ENCODE measurements around the gene KIFAP3.

KIFAP3 gene

GRCh38 chr1:169974067-169974466 is 100.4 kb downstream of the KIFAP3 start:
- DNase-seq: no peak

GRCh38 chr1:169970114-169970513 is 104.4 kb downstream of the KIFAP3 start:
- no peak for DNase-seq

- DNase-seq: no peak
These were observed 106.3 kb downstream of the KIFAP3 start for GRCh38 chr1:169968174-169968573.

- DNase-seq: no peak
These were observed 110.3 kb downstream of the KIFAP3 start for GRCh38 chr1:169964206-169964605.

- no peak for DNase-seq
These were observed 114.8 kb downstream of the KIFAP3 start for GRCh38 chr1:169959686-169960085.

GRCh38 chr1:169958987-169959386 is 115.5 kb downstream of the KIFAP3 start:
- DNase-seq: no peak

- DNase-seq: no peak
These were observed 116.6 kb downstream of the KIFAP3 start for GRCh38 chr1:169957884-169958283.

GRCh38 chr1:169951108-169951507 is 123.4 kb downstream of the KIFAP3 start:
- no peak for DNase-seq

GRCh38 chr1:169949139-169949538 is 125.4 kb downstream of the KIFAP3 start:
- DNase-seq: peak in 2 of 4 experiments; percentile 6 to 9

- no peak for DNase-seq
These were observed 128.3 kb downstream of the KIFAP3 start for GRCh38 chr1:169946206-169946605.

GRCh38 chr1:169945181-169945580 is 129.3 kb downstream of the KIFAP3 start:
- DNase-seq: no peak

- no peak for DNase-seq
These were observed 129.9 kb downstream of the KIFAP3 start for GRCh38 chr1:169944621-169945020.

- no peak for DNase-seq
These were observed 130.4 kb downstream of the KIFAP3 start for GRCh38 chr1:169943963-169944526.

- DNase-seq: no peak
These were observed 132.3 kb downstream of the KIFAP3 start for GRCh38 chr1:169941982-169942830.

- DNase-seq: no peak
These were observed 140.3 kb downstream of the KIFAP3 start for GRCh38 chr1:169933984-169934725.

GRCh38 chr1:169931795-169932231 is 142.7 kb downstream of the KIFAP3 start:
- no peak for DNase-seq

- DNase-seq: no peak
These were observed 145.3 kb downstream of the KIFAP3 start for GRCh38 chr1:169929210-169929526.

GRCh38 chr1:169928438-169929209 is 145.9 kb downstream of the KIFAP3 start:
- peak; percentile 5 to 60 (median 39) for DNase-seq

GRCh38 chr1:169925505-169926482 is 148.7 kb downstream of the KIFAP3 start:
- no peak for DNase-seq

GRCh38 chr1:169924829-169925228 is 149.7 kb downstream of the KIFAP3 start:
- DNase-seq: no peak

GRCh38 chr1:169924063-169924462 is 150.4 kb downstream of the KIFAP3 start:
- DNase-seq: no peak

- no peak for DNase-seq
These were observed 153.4 kb downstream of the KIFAP3 start for GRCh38 chr1:169921080-169921479.

Data from suppressor macrophage (primary cell).